ENCODE data around the gene GRM1.

The GRM1 gene

DNA sequence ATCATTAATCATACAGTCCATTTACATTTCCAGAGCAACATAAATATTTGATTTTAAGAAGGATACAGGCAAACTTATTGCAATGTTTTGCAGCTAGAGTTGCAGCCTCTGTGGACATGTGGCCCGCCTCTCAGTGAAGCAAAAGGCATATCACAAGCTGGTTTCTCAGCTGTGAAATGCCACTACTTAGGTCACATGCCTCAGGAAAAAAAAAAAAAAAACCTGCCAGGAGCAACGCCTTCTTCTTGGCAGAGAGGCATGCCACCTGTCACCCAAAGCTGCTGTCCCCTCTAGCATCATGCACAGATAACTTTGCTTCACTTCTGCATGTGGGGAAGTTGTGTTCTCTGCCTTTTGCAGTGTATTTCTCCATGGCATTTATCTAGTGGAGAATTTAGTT is 18.5 kb downstream of the GRM1 start:
- H3K27me3 ChIP-seq (replicated peaks; ENCODE audit: control insufficient read depth, insufficient read depth, low read length): no peaks in the 10 kb centered on the region
- H3K9me3 ChIP-seq (ENCODE audit: control insufficient read depth, low read length): peaks cover 6% of the 10 kb centered on the region
- DNase-seq (ENCODE audit: low read depth): no peak
- no peak overlapping the region for H3K4me3 ChIP-seq (ENCODE audit: low read length)
- H3K4me1 ChIP-seq (ENCODE audit: control insufficient read depth, insufficient read depth, low read length): no peaks in the 10 kb centered on the region
- H3K36me3 ChIP-seq (ENCODE audit: control insufficient read depth, insufficient read depth, low read length, severe bottlenecking): no peaks in the 10 kb centered on the region
- no peak overlapping the region for H3K9ac ChIP-seq (ENCODE audit: low read length)

DNA sequence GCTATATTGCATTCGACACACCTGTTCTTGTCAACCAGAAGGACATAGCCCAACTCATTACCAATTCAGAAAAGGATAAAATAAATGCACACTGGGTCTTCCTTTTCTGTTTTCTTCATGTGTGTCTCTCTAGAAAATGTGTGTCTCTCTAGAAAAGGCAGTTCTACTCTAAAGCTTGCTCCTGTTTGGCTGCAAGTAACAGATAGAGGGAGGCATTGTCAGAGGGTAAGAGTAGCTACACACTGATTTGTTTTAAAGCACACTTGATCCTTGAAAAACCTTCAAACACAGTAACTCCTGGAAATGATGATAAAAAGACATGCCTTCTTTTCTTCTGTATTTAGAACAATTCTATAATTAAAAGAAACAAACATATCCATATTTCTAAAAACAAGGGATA is 21.3 kb downstream of the GRM1 start:
- Histone ChIP-seq H3K4me3 (ENCODE audit: low read length) (no peak overlapping the region), H3K27me3 (replicated peaks; ENCODE audit: control insufficient read depth, insufficient read depth, low read length) (no peaks in the 10 kb centered on the region), H3K4me1 (ENCODE audit: control insufficient read depth, insufficient read depth, low read length) (no peaks in the 10 kb centered on the region), H3K9me3 (ENCODE audit: control insufficient read depth, low read length) (peaks cover 6% of the 10 kb centered on the region), H3K9ac (ENCODE audit: low read length) (no peak overlapping the region), H3K36me3 (ENCODE audit: control insufficient read depth, insufficient read depth, low read length, severe bottlenecking) (no peaks in the 10 kb centered on the region)
- no peak for DNase-seq (ENCODE audit: low read depth)

- Histone ChIP-seq H3K9ac (ENCODE audit: low read length) (no peak overlapping the region), H3K36me3 (ENCODE audit: control insufficient read depth, insufficient read depth, low read length, severe bottlenecking) (no peaks in the 10 kb centered on the region), H3K9me3 (ENCODE audit: control insufficient read depth, low read length) (peaks cover 8% of the 10 kb centered on the region), H3K4me1 (ENCODE audit: control insufficient read depth, insufficient read depth, low read length) (peaks cover 4% of the 10 kb centered on the region), H3K27me3 (replicated peaks; ENCODE audit: control insufficient read depth, insufficient read depth, low read length) (no peaks in the 10 kb centered on the region), H3K4me3 (ENCODE audit: low read length) (no peak overlapping the region)
- no peak for DNase-seq (ENCODE audit: low read depth)
Observed at GRCh38 chr6:146056506-146056905, 27.6 kb downstream of the GRM1 start.

DNA sequence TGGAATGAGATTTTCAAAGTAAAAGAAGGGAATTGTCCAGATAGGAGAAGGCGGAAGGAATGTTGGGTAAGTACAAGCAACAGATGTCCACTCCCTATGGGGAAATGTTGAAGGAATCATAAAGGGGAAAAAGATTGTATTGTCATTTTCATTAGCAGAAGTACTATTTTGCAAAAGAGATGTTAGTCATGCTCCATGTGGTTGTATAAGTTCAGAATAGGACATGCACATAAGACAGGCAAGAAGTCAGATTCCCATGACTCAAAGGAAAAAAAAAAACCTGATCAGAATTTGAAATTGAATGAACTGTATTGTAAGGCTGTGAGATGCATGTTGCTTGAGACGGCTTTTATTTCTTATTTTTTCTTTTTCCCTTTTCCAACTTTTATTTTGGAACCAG is 36.8 kb downstream of the GRM1 start:
- Histone ChIP-seq H3K4me1 (ENCODE audit: control insufficient read depth, insufficient read depth, low read length) (no peaks in the 10 kb centered on the region), H3K9ac (ENCODE audit: low read length) (no peak overlapping the region), H3K9me3 (ENCODE audit: control insufficient read depth, low read length) (no peaks in the 10 kb centered on the region), H3K4me3 (ENCODE audit: low read length) (no peak overlapping the region), H3K36me3 (ENCODE audit: control insufficient read depth, insufficient read depth, low read length, severe bottlenecking) (no peaks in the 10 kb centered on the region), H3K27me3 (replicated peaks; ENCODE audit: control insufficient read depth, insufficient read depth, low read length) (no peaks in the 10 kb centered on the region)
- no peak for DNase-seq (ENCODE audit: low read depth)

- Histone ChIP-seq H3K36me3 (ENCODE audit: control insufficient read depth, insufficient read depth, low read length, severe bottlenecking) (no peaks in the 10 kb centered on the region), H3K4me3 (ENCODE audit: low read length) (no peak overlapping the region), H3K4me1 (ENCODE audit: control insufficient read depth, insufficient read depth, low read length) (no peaks in the 10 kb centered on the region), H3K9me3 (ENCODE audit: control insufficient read depth, low read length) (no peaks in the 10 kb centered on the region), H3K9ac (ENCODE audit: low read length) (no peak overlapping the region), H3K27me3 (replicated peaks; ENCODE audit: control insufficient read depth, insufficient read depth, low read length) (no peaks in the 10 kb centered on the region)
- DNase-seq (ENCODE audit: low read depth): no peak
Observed at GRCh38 chr6:146066506-146066905, 37.6 kb downstream of the GRM1 start.

DNA sequence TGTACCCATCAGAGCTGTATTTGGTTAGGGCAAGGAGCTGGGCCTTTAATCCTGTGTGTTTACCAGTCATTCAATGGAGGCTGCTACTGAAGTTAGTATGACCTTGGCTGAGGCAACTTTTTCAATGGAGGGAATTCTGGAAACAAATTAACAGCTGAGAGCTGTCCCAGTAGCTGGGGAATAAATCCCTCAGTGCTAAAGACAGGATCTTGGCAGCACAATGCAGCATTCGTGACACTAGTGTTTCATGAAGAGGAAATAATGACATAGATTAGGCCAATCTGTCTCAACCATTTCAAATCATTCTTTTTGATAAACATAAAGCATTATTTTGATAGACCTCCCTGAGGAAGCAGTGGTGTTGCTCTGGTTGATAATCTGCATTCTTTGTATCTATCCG is 42.9 kb downstream of the GRM1 start:
- no peaks in the 10 kb centered on the region for H3K36me3 ChIP-seq (ENCODE audit: control insufficient read depth, insufficient read depth, low read length, severe bottlenecking)
- no peak overlapping the region for H3K9ac ChIP-seq (ENCODE audit: low read length)
- no peak for DNase-seq (ENCODE audit: low read depth)
- H3K27me3 ChIP-seq (replicated peaks; ENCODE audit: control insufficient read depth, insufficient read depth, low read length): no peaks in the 10 kb centered on the region
- peaks cover 3% of the 10 kb centered on the region for H3K9me3 ChIP-seq (ENCODE audit: control insufficient read depth, low read length)
- no peak overlapping the region for H3K4me3 ChIP-seq (ENCODE audit: low read length)
- no peaks in the 10 kb centered on the region for H3K4me1 ChIP-seq (ENCODE audit: control insufficient read depth, insufficient read depth, low read length)

DNA sequence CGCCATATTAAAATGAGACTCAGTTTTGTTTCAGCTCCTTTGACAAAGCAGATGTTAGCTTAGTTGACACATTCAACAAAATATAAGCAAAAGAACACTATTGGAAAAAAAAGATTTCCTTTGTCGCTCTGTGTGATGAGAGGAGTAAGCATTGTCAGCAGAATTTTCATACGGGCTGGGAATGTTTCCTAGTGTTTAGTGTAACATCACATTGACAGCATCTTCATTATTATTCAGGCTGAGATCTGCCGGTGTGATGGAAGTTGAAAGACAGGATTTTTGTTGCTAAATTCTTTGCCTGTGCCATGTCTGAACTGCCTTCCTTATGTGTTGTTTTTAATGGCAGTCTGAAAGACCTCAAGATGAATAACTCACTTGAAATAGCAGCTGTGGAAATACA is 49.1 kb downstream of the GRM1 start:
- Histone ChIP-seq H3K27me3 (replicated peaks; ENCODE audit: control insufficient read depth, insufficient read depth, low read length) (peaks cover 4% of the 10 kb centered on the region), H3K36me3 (ENCODE audit: control insufficient read depth, insufficient read depth, low read length, severe bottlenecking) (no peaks in the 10 kb centered on the region), H3K4me3 (ENCODE audit: low read length) (no peak overlapping the region), H3K4me1 (ENCODE audit: control insufficient read depth, insufficient read depth, low read length) (no peaks in the 10 kb centered on the region), H3K9ac (ENCODE audit: low read length) (no peak overlapping the region), H3K9me3 (ENCODE audit: control insufficient read depth, low read length) (peaks cover 3% of the 10 kb centered on the region)
- DNase-seq (ENCODE audit: low read depth): no peak

- no peaks in the 10 kb centered on the region for H3K9me3 ChIP-seq (ENCODE audit: control insufficient read depth, low read length)
- H3K4me3 ChIP-seq (ENCODE audit: low read length): no peak overlapping the region
- H3K36me3 ChIP-seq (ENCODE audit: control insufficient read depth, insufficient read depth, low read length, severe bottlenecking): no peaks in the 10 kb centered on the region
- no peaks in the 10 kb centered on the region for H3K4me1 ChIP-seq (ENCODE audit: control insufficient read depth, insufficient read depth, low read length)
- no peaks in the 10 kb centered on the region for H3K27me3 ChIP-seq (replicated peaks; ENCODE audit: control insufficient read depth, insufficient read depth, low read length)
- no peak overlapping the region for H3K9ac ChIP-seq (ENCODE audit: low read length)
- DNase-seq (ENCODE audit: low read depth): no peak
Observed at GRCh38 chr6:146087386-146087785, 58.5 kb downstream of the GRM1 start.

DNA sequence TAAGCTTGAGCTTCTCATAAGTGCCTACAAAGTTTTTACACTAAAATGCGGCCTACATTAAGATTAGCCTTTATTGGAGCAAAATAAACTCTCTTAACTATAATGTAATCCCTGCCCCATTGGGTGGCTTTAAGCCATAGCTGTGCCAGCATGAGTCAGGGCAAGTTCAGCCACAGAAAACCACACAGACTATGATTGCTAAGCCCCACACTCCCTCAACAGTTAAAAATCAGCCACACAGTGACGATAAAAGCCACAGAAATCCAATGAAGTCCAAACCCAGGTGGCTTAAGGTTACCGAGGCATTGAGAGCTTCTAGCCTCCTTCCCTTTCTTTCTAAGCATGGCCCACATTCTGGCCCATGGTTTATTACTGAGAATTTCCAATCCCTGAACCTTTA is 61.6 kb downstream of the GRM1 start:
- no peaks in the 10 kb centered on the region for H3K4me1 ChIP-seq (ENCODE audit: control insufficient read depth, insufficient read depth, low read length)
- H3K27me3 ChIP-seq (replicated peaks; ENCODE audit: control insufficient read depth, insufficient read depth, low read length): no peaks in the 10 kb centered on the region
- H3K9me3 ChIP-seq (ENCODE audit: control insufficient read depth, low read length): no peaks in the 10 kb centered on the region
- peak; percentile 3 for DNase-seq (ENCODE audit: low read depth)
- no peak overlapping the region for H3K9ac ChIP-seq (ENCODE audit: low read length)
- no peaks in the 10 kb centered on the region for H3K36me3 ChIP-seq (ENCODE audit: control insufficient read depth, insufficient read depth, low read length, severe bottlenecking)
- H3K4me3 ChIP-seq (ENCODE audit: low read length): no peak overlapping the region

DNA sequence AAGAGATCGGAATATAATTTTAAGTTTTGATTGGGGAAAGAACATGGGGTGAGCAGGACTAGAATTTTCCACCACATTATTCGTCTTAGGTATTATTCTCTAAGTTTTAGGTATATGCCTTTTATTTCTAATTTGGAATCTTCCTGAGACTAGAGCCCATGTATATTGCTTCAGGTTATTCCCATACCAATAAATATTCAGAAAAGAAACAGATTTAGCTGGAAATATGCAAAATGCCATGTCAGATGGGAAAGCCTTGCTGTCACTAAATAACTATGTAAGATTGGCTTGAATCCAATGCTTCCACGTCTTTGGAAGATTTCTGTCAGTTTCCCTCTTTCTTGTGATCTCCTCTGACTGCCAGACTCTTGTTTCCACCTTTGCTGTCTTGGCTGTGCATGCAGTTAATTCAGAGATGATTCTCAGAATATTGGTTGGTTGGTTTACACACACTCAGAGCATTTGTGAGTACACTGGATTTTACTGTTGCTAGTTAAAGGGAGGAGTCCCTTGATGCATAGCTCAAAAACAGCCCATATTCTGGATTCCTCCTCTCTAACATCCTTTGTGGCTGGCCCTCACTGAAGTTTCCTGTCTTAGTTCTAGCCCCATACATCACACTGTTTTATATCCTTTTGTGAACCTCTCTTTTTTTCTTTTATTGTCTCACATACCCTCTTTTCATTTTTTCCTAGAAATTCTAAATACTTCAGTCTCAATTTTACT is 64.3 kb downstream of the GRM1 start:
- Histone ChIP-seq H3K27me3 (replicated peaks; ENCODE audit: control insufficient read depth, insufficient read depth, low read length) (no peaks in the 10 kb centered on the region), H3K36me3 (ENCODE audit: control insufficient read depth, insufficient read depth, low read length, severe bottlenecking) (no peaks in the 10 kb centered on the region), H3K4me3 (ENCODE audit: low read length) (no peak overlapping the region), H3K9me3 (ENCODE audit: control insufficient read depth, low read length) (no peaks in the 10 kb centered on the region), H3K9ac (ENCODE audit: low read length) (no peak overlapping the region), H3K4me1 (ENCODE audit: control insufficient read depth, insufficient read depth, low read length) (no peaks in the 10 kb centered on the region)
- no peak for DNase-seq (ENCODE audit: low read depth)

DNA sequence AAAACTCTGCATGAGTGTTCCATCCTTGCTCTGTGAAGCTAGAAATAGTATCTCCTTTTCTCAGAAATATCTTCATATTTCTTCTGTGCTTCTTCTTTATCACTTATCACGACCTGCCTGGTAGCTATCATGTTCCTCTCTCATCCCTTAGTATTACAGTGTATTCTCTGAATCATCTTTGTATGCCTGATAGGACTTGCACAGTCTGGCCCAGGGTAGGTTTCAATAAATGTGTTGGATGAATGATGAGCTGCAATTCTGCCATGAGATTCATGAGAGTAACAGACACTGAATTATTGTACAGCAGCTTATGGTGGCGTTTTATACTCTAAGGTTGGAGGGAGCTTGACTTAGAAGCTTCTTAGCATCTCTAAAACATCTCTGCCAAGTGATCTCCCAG is 66.6 kb downstream of the GRM1 start:
- no peaks in the 10 kb centered on the region for H3K36me3 ChIP-seq (ENCODE audit: control insufficient read depth, insufficient read depth, low read length, severe bottlenecking)
- no peaks in the 10 kb centered on the region for H3K4me1 ChIP-seq (ENCODE audit: control insufficient read depth, insufficient read depth, low read length)
- no peak overlapping the region for H3K4me3 ChIP-seq (ENCODE audit: low read length)
- no peak for DNase-seq (ENCODE audit: low read depth)
- H3K9me3 ChIP-seq (ENCODE audit: control insufficient read depth, low read length): no peaks in the 10 kb centered on the region
- no peak overlapping the region for H3K9ac ChIP-seq (ENCODE audit: low read length)
- H3K27me3 ChIP-seq (replicated peaks; ENCODE audit: control insufficient read depth, insufficient read depth, low read length): no peaks in the 10 kb centered on the region

GRCh38 chr6:146097586-146097985 is 68.7 kb downstream of the GRM1 start:
- Histone ChIP-seq H3K4me1 (ENCODE audit: control insufficient read depth, insufficient read depth, low read length) (no peaks in the 10 kb centered on the region), H3K9ac (ENCODE audit: low read length) (no peak overlapping the region), H3K36me3 (ENCODE audit: control insufficient read depth, insufficient read depth, low read length, severe bottlenecking) (no peaks in the 10 kb centered on the region), H3K27me3 (replicated peaks; ENCODE audit: control insufficient read depth, insufficient read depth, low read length) (no peaks in the 10 kb centered on the region), H3K4me3 (ENCODE audit: low read length) (no peak overlapping the region), H3K9me3 (ENCODE audit: control insufficient read depth, low read length) (no peaks in the 10 kb centered on the region)
- no peak for DNase-seq (ENCODE audit: low read depth)
